ENCODE measurements around the gene TMEM164.

Gene TMEM164

GRCh38 chrX:110215411-110215810, 212.5 kb downstream of the TMEM164 start:
- no peak for DNase-seq

GRCh38 chrX:110216027-110216426, 213.1 kb downstream of the TMEM164 start:
- DNase-seq: no peak

GRCh38 chrX:110218591-110218990, 215.7 kb downstream of the TMEM164 start:
- DNase-seq: peak; percentile 18

- peak; percentile 5 for DNase-seq
Measured at GRCh38 chrX:110219920-110220319, 217.0 kb downstream of the TMEM164 start.

GRCh38 chrX:110222497-110223257, 219.8 kb downstream of the TMEM164 start:
- no peak for DNase-seq

DNA sequence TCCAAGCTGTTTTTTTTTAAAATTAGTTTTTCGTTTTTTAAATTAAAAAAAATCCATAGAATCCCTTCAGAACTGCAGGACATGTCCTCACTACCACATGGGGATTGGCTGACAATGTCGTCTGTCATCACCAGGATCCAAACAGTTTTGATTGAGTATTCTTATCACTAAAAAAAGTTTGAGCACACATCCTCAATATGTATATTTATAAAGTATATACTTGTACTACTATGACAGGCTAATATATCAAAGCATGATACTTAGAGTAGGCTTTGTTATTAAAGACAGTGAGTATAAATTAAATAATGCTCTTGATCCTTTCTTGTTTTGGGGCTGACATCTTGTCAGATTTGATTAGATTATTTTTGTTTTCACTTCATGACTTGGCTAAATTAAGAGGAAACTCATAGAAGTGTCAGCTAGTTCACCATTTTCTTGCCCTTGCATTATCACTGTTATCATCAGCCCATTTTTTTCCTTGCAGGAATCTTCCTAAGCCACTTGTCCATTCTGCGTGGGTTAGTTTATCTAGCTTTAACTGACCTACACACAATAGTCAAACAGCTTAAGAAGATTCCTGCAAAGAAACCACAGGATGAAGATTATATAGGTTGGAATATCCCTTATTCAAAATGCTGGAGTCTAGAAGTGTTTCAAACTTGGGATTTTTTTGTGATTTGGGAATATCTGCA, 222.2 kb downstream of the TMEM164 start:
- no peak for DNase-seq

DNA sequence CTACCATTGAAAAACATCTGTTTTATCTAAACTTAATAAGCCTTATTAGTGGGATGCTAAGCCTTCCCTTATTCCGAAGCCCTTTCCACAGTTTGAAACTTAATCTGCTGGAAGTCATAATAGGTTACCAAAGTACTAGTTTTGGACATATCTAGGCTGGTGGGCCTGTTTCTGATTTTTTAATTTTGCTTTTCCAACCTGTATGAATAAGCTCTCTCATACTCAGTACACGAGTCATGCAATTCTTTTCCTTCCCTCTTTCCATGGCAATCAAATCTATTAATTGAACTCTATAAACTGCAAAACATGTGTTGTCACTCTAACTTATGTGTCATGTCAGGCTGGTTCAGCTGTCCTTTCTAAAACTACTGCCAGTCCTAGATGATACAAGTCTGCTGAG, 224.0 kb downstream of the TMEM164 start:
- DNase-seq: no peak

All from hematopoietic multipotent progenitor cell treated with erythropoietin and hydrocortisone succinate and interleukin-3 and kit ligand, for 4 days (in vitro differentiated cells).